Measurements from ENCODE around the gene HLCS. TPM values are rescaled to one million over a fixed set of nuclear protein-coding genes. Genes with fewer than 3 reads are reported as not detected.

Gene HLCS
- total and polyA plus RNA-seq, 2 of the 8 experiments (the other 6 are each of a cell fraction or from before 2014, with no cell fraction given): 4.7 to 12.2 TPM

DNA sequence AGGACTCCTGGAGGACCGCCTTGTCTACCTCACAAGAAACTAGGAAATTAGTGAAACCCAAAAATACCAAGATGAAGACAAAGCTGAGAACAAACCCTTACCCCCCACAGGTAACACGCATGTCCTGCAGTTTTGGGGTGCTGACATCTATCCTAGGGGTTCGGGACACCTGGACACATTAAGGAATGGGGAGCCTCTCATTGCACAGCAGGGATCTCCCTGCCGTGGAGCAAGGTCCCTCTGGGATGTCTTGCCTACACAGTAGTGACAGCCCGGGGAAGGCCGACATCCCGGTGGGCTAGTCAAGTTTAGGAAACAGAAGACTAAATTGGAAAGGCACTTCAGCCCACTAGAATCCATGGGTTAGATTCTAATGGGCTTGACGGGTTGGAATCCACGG lies 223.0 kb downstream of the HLCS start:
- Histone ChIP-seq H2AFZ (ENCODE audit: low read length) (no peak overlapping the region), H2BK20ac (ENCODE audit: low read length) (no peak overlapping the region), H3K14ac (ENCODE audit: insufficient read length) (no peak overlapping the region), H3K4ac (replicated peaks; ENCODE audit: insufficient read length, low read depth, low read length) (no peak overlapping the region), H4K91ac (replicated peaks; ENCODE audit: insufficient read length, low read length) (no peak overlapping the region), H2BK12ac (ENCODE audit: low read depth, low read length) (no peak overlapping the region), H3K79me2 (ENCODE audit: control insufficient read depth in 1 of 2, insufficient read depth in 2 of 2, low read length in 2 of 2) (no peaks in the 10 kb centered on the region), H3K36me3 (ENCODE audit: control insufficient read depth in 2 of 4, insufficient read depth in 4 of 4, low read length in 3 of 4) (no peaks in the 10 kb centered on the region), H3K9me3 (ENCODE audit: insufficient read depth in 2 of 2, low read depth in 1 of 2, low read length in 1 of 2) (no peaks in the 10 kb centered on the region), H4K5ac (ENCODE audit: insufficient read length, low read depth, low read length) (no peak overlapping the region), H3K23ac (ENCODE audit: insufficient read length) (no peak overlapping the region), H3K27ac (ENCODE audit: low read depth, low read length) (no peak overlapping the region), H3K79me1 (ENCODE audit: low read depth, low read length) (no peaks in the 10 kb centered on the region), H2BK5ac (ENCODE audit: low read depth, low read length) (no peak overlapping the region), H4K20me1 (replicated peaks in 1 of 2; ENCODE audit: control insufficient read depth in 1 of 2, insufficient read depth in 2 of 2, low read length in 2 of 2) (no peaks in the 10 kb centered on the region), H3K9ac (replicated peaks in 1 of 4; ENCODE audit: extremely low read depth in 1 of 4, low read depth in 3 of 4, low read length in 3 of 4) (no peak overlapping the region), H3K4me3 (ENCODE audit: extremely low read depth in 1 of 4, insufficient read depth in 2 of 4, low read depth in 3 of 4, low read length in 4 of 4) (no peak overlapping the region), H3K56ac (replicated peaks; ENCODE audit: insufficient read length, low read depth, low read length) (no peak overlapping the region), H4K8ac (ENCODE audit: extremely low read depth, insufficient read depth, low read length) (no peak overlapping the region), H3K18ac (ENCODE audit: extremely low read depth, low read length) (no peak overlapping the region), H3K4me2 (ENCODE audit: insufficient read depth in 1 of 2, low read depth in 2 of 2, low read length in 2 of 2) (no peak overlapping the region), H2BK15ac (ENCODE audit: low read length) (no peak overlapping the region), H2BK120ac (replicated peaks; ENCODE audit: low read depth, low read length) (no peak overlapping the region), H3K27me3 (replicated peaks in 1 of 4; ENCODE audit: control insufficient read depth in 3 of 4, extremely low read depth in 1 of 4, insufficient read depth in 3 of 4, low read length in 3 of 4) (peaks cover 0 to 10% (median 5%) of the 10 kb centered on the region in 4 experiments; a peak in 5 of 7 replicates), H2AK5ac (ENCODE audit: low read depth, low read length) (no peak overlapping the region), H3K23me2 (ENCODE audit: low read depth, low read length) (peaks cover 5% of the 10 kb centered on the region), H3K4me1 (replicated peaks in 1 of 4; ENCODE audit: control insufficient read depth in 3 of 4, insufficient read depth in 4 of 4, low read length in 3 of 4) (peaks cover 0 to 7% (median 2%) of the 10 kb centered on the region in 4 experiments; a peak in 4 of 7 replicates)
- no peak for FAIRE-seq
- 93% methylated on average over 9 of the region's 9 CpGs; no CpG with 5 or more reads in 1 of the 2 experiments for WGBS, 2 experiments (ENCODE audit: extremely low coverage in 1 of 2, insufficient coverage in 1 of 2, insufficient read length in 1 of 2, insufficient replicate concordance in 2 of 2, low coverage in 1 of 2, low lambda C conversion rate in 2 of 2, missing lambda C conversion rate in 1 of 2)
- TF ChIP-seq TBP (IDR thresholded peaks at IDR 0.05; ENCODE audit: low read depth, low read length) (no peak), SUZ12 (IDR thresholded peaks at IDR 0.05; ENCODE audit: low read length) (no peak), CHD1 (IDR thresholded peaks at IDR 0.05; ENCODE audit: low read depth, low read length) (no peak), MAFK (IDR thresholded peaks at IDR 0.05; ENCODE audit: low read depth, low read length) (no peak), EZH2 (IDR thresholded peaks at IDR 0.05; ENCODE audit: low read depth, low read length, severe bottlenecking) (no peak), EGR1 (IDR thresholded peaks at IDR 0.05; ENCODE audit: borderline replicate concordance, low read depth, low read length) (no peak), CTBP2 (IDR thresholded peaks at IDR 0.05; ENCODE audit: borderline replicate concordance, insufficient read depth, insufficient read length, low read length) (no peak), CREB1 (IDR thresholded peaks at IDR 0.05) (no peak)
- ChIA-PET POLR2A (ENCODE audit: partially characterized antibody) (no interaction called here), CTCF (ENCODE audit: partially characterized antibody) (interaction anchor here (0.7 to 2.3 kb wide), 8 partner anchors 11 to 179 kb away, joined by 3 to 8 read pairs (median 4); no protein-coding TSS in a partner anchor)
- no peak for DNase-seq (ENCODE audit: low read depth in 1 of 2, low spot score in 2 of 2)

All from H1 (cell line).